Activated naive CD4-positive, alpha-beta T cell treated with anti-CD3 and anti-CD28 coated beads, Interleukin-2, amount 50 U/mL, for 24 hours (primary cell): ENCODE data around the gene CRAT.
"Not testable (repeated sequence)": the region's sequence is repeated elsewhere in the genome, so short reads cannot be mapped to it uniquely, and the experiment has no call there.

Source experiments
- H3K27ac Mint-ChIP-seq: one replicate; pipeline ENCODE4 v1.8.0; 2021; ENCODE audit warnings: mild to moderate bottlenecking, mixed read lengths
- H3K27me3 Mint-ChIP-seq: one replicate; pipeline ENCODE4 v1.8.0; 2021; ENCODE audit warnings: mixed read lengths
- H3K36me3 Mint-ChIP-seq: one replicate; pipeline ENCODE4 v1.8.0; 2021; ENCODE audit warnings: mixed read lengths
- H3K4me1 Mint-ChIP-seq: one replicate; pipeline ENCODE4 v1.8.0; 2021; ENCODE audit warnings: mixed read lengths
- H3K4me3 Mint-ChIP-seq: one replicate; pipeline ENCODE4 v1.8.0; 2021; ENCODE audit warnings: mild to moderate bottlenecking, mixed read lengths
- H3K9me3 Mint-ChIP-seq: one replicate; pipeline ENCODE4 v1.8.0; 2021; ENCODE audit warnings: mixed read lengths

The CRAT gene

DNA sequence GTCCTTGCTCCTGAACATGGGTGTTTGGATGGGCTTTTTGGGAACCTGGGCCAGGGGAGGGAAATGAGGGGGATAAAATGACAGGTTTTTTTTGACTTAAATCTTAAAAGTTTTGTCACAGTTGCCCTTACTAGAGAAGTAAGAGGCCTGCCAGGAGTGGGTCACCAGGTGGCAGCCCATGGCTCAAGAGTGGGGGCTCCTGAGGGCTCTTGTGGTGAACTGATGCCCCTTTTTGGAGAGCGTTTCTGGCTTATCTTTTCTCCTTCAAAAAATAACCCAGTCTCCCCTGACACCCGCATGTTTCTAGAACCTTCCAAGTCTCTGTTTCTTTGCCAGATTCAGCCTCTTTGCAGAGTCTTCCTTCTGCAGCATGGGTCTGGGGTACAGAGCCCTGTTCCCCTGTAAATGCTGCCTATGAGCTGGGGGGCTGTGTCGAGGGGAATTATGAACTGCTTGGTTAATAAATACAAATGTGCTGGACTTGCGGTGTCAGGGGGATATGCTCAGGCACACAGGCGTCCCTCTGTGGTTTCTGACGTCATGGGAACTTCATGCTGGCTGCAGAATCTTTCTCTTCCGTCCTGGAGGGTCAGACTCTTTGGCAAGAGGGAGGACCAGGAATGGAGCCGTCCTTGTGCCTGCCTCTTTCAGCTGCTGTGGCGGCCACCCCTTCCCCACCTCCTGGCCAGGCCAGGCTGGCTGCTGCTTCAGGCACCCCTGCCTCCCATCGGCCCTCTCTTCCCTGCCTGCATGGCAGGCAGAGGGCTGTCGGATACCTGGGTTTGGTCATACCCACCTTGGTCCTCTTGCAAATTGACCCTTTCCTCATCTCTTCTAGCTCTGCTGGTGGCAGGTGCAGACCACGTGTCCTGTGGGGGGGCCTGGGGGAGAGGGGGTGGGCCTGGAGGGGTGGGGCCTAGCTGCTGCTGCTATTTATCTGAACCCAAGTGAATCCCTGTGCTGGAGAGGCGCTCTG lies 30.8 kb upstream of the CRAT start:
- Mint-ChIP-seq H3K36me3 (no peaks in the 10 kb centered on the region), H3K27ac (peak overlapping the region; percentile 79), H3K9me3 (no peaks in the 10 kb centered on the region), H3K27me3 (no peaks in the 10 kb centered on the region), H3K4me3 (peak overlapping the region; percentile 65), H3K4me1 (peaks cover 40% of the 10 kb centered on the region)

- Mint-ChIP-seq H3K36me3 (no peaks in the 10 kb centered on the region), H3K27ac (peak overlapping the region; percentile 98)
Observed at GRCh38 chr9:129140397-129141065, 29.9 kb upstream of the CRAT start.

DNA sequence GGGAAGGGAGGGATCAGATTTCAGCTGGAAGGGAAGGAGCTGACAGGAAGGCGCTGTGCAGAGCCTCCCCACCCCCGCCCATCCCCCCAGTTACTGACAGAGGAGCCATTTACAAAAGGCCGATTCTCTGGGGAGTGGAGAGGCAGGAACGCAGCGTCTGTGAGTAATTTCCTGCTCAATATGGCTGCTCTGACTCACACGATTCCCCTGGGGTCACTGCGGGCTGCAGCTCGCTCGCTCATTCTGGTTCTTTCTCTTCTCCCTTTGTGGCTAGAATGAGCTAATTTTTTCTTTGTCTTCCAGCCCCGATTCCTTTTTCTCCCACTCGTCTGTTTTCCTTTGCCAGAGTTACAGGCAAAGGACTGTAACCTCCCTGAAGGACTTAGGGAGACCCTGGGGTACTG lies 29.4 kb upstream of the CRAT start:
- H3K9me3 Mint-ChIP-seq = no peaks in the 10 kb centered on the region
- H3K4me3 Mint-ChIP-seq = peak overlapping the region; percentile 88
- H3K27me3 Mint-ChIP-seq = no peaks in the 10 kb centered on the region
- peak overlapping the region; percentile 98 for H3K27ac Mint-ChIP-seq
- peaks cover 40% of the 10 kb centered on the region for H3K4me1 Mint-ChIP-seq
- no peaks in the 10 kb centered on the region for H3K36me3 Mint-ChIP-seq

More at GRCh38 chr9:129140397-129141065, 29.9 kb upstream of the CRAT start:
- H3K4me3 Mint-ChIP-seq = peak overlapping the region; percentile 88
- H3K27me3 Mint-ChIP-seq = no peaks in the 10 kb centered on the region
- H3K4me1 Mint-ChIP-seq = peaks cover 40% of the 10 kb centered on the region
- no peaks in the 10 kb centered on the region for H3K9me3 Mint-ChIP-seq

DNA sequence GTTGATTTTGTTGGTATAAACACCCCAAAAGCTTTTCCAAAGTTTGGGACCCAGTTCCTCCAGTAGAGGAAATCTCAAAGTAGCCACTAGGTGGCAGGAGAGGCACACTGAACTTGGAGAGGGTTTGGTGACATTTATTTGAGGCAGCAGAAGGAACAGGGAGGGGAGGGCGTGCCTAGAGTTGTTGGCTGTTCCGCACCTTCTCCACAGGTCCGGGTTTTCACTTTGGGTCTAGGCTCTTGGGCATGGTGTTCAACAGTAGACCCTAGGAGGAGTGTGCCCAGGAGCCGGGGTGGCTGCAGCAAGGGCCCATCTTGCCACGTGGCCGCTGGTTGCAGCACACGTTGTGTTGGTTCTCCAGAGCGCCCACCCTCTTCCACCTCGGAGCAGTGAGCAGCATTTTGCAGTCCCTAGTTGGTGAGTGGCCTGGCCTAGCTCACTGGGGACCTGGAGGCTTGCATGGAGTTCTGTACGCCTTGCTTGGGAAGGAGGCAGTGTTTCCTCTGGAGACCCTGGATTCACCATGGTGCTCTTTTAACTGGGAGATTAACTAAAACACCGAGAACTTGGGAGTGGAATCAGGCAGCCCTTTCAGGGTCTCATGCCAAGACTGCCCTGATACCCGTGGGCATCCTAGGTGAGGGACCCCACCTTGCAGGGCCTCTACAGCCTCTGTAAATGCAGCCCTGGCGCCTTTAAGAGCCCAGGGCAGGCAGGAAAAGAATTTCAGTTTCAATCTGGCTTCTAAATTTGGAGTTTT lies 28.8 kb upstream of the CRAT start:
- H3K27ac Mint-ChIP-seq = peak overlapping the region; percentile 98
- H3K4me1 Mint-ChIP-seq = peaks cover 40% of the 10 kb centered on the region
- H3K27me3 Mint-ChIP-seq = no peaks in the 10 kb centered on the region
- no peaks in the 10 kb centered on the region for H3K9me3 Mint-ChIP-seq
- H3K4me3 Mint-ChIP-seq = peak overlapping the region; percentile 88
- no peaks in the 10 kb centered on the region for H3K36me3 Mint-ChIP-seq

- H3K9me3 Mint-ChIP-seq = no peaks in the 10 kb centered on the region
- H3K27ac Mint-ChIP-seq = peak overlapping the region; percentile 98
- H3K27me3 Mint-ChIP-seq = no peaks in the 10 kb centered on the region
- peaks cover 2% of the 10 kb centered on the region for H3K36me3 Mint-ChIP-seq
- peaks cover 36% of the 10 kb centered on the region for H3K4me1 Mint-ChIP-seq
- peak overlapping the region; percentile 88 for H3K4me3 Mint-ChIP-seq
Observed at GRCh38 chr9:129138476-129139232, 28.1 kb upstream of the CRAT start.

DNA sequence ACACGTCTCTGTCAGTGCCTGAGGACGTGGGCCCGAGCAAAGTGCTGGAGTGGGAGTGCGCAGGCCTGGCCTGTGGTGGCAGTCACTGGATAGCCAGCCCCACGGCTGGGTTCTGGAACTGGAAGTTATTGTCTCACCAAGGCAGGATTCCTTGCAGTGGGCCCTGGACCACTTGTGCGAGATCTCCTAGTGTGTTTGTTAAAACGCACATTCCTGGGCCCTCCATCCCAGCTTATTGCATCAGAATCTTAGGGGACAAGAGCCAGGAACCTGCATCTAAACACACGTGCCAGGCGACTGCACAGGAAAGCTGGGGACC lies 27.5 kb upstream of the CRAT start:
- Mint-ChIP-seq H3K9me3 (no peaks in the 10 kb centered on the region), H3K27ac (no peak overlapping the region), H3K4me1 (peaks cover 33% of the 10 kb centered on the region), H3K27me3 (no peaks in the 10 kb centered on the region), H3K4me3 (no peak overlapping the region), H3K36me3 (peaks cover 5% of the 10 kb centered on the region)

- no peak overlapping the region for H3K27ac Mint-ChIP-seq
- peaks cover 5% of the 10 kb centered on the region for H3K36me3 Mint-ChIP-seq
- no peaks in the 10 kb centered on the region for H3K9me3 Mint-ChIP-seq
- H3K4me1 Mint-ChIP-seq = peaks cover 27% of the 10 kb centered on the region
- no peak overlapping the region for H3K4me3 Mint-ChIP-seq
- no peaks in the 10 kb centered on the region for H3K27me3 Mint-ChIP-seq
Observed at GRCh38 chr9:129137292-129138143, 26.9 kb upstream of the CRAT start.

DNA sequence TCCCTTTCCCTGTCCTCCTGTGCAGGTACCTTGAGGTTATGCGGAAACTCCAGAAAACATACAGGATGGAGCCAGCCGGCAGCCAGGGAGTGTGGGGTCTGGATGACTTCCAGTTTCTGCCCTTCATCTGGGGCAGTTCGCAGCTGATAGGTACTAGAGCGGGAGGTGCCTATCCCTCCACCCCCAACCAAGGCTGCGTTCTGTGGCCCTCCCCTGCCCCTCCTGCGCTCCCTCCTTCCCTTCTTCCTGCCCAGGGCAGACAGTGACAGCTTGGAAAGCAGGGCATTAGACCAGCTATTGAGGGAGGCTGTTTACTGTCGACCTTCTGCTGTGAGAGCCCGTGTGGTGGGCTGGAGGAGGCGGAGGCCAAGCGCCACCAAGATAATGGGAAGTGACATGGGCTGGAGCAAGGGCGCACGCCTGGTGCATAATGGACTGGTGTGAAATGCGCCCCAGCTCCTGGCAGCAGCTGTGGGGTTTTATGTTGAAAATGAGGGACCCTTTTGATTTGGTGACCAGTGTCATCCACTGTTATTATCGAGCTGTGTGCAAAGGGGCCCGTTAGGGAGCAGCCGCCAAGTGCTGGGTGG lies 25.9 kb upstream of the CRAT start:
- Mint-ChIP-seq H3K27ac (no peak overlapping the region), H3K4me3 (no peak overlapping the region), H3K36me3 (peaks cover 5% of the 10 kb centered on the region), H3K4me1 (peaks cover 28% of the 10 kb centered on the region), H3K9me3 (no peaks in the 10 kb centered on the region), H3K27me3 (no peaks in the 10 kb centered on the region)

DNA sequence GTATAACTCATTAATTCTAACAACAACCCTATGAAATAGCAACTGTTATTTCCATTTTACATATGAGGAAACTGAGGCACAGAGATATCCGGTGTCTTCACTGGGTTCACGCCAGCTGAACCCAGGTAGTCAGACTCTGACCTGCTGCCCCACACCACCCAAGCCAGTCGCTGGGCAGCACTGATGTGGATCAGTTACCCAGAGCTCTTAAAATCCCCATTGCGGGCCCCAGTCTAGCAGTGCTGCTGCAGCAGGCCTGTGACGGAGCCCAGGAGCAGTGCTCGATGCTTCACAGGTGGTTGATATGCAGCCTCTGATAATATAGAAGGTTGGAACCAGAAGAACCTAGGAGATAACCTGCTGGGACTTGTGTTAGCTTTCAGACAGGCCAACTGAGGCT lies 24.9 kb upstream of the CRAT start:
- peaks cover 9% of the 10 kb centered on the region for H3K36me3 Mint-ChIP-seq
- no peak overlapping the region for H3K27ac Mint-ChIP-seq
- H3K4me3 Mint-ChIP-seq = no peak overlapping the region
- H3K9me3 Mint-ChIP-seq = no peaks in the 10 kb centered on the region
- H3K27me3 Mint-ChIP-seq = no peaks in the 10 kb centered on the region
- peaks cover 20% of the 10 kb centered on the region for H3K4me1 Mint-ChIP-seq

GRCh38 chr9:129133082-129133481 lies 22.5 kb upstream of the CRAT start:
- Mint-ChIP-seq H3K27me3 (no peaks in the 10 kb centered on the region), H3K27ac (no peak overlapping the region), H3K4me1 (peaks cover 6% of the 10 kb centered on the region), H3K36me3 (peaks cover 9% of the 10 kb centered on the region), H3K4me3 (no peak overlapping the region), H3K9me3 (no peaks in the 10 kb centered on the region)

- H3K36me3 Mint-ChIP-seq = peaks cover 11% of the 10 kb centered on the region
- no peaks in the 10 kb centered on the region for H3K9me3 Mint-ChIP-seq
- peaks cover 6% of the 10 kb centered on the region for H3K4me1 Mint-ChIP-seq
- no peak overlapping the region for H3K27ac Mint-ChIP-seq
- H3K27me3 Mint-ChIP-seq = no peaks in the 10 kb centered on the region
- no peak overlapping the region for H3K4me3 Mint-ChIP-seq
Observed at GRCh38 chr9:129131300-129132145, 20.9 kb upstream of the CRAT start.

DNA sequence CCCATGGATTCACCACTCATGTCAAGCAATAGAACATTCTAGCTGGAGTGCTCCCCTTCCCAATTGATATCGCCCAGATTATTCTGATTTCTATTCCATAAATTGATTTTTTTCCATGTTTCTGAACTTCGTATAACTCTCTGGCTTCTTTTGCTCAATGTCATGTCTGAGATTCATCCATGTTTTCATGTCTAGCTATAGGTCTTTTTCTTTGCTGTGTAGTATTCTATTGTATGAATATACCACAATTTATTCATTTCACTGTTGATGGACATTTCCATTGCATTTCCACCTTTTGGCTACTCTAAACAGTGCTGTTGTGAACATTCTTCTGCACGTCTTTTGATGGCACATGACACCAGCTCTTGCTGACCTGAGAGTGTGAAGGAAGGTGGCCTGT lies 20.2 kb upstream of the CRAT start:
- no peaks in the 10 kb centered on the region for H3K9me3 Mint-ChIP-seq
- H3K27me3 Mint-ChIP-seq = no peaks in the 10 kb centered on the region
- H3K27ac Mint-ChIP-seq = no peak overlapping the region
- H3K4me1 Mint-ChIP-seq = peaks cover 6% of the 10 kb centered on the region
- H3K4me3 Mint-ChIP-seq = no peak overlapping the region
- peaks cover 11% of the 10 kb centered on the region for H3K36me3 Mint-ChIP-seq

DNA sequence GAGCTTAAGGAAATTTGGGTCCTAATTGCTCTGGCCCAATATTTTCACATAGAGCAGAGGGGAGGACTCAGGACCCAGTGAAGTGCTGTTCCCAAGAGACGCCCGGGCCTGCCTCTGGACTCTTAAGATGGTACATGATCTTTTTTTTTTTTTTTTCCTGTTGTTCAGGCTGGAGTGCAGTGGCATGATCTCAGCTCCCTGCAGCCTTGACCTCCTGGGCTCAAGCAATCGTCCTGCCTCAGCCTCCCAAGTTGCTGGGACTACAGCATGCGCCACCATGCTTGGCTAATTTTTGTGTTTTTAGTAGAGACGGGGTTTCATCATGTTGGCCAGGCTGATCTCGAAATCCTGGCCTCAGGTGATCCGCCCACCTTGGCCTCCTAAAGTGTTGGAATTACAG lies 19.7 kb upstream of the CRAT start:
- H3K9me3 Mint-ChIP-seq, H3K4me1 Mint-ChIP-seq, H3K27ac Mint-ChIP-seq, H3K4me3 Mint-ChIP-seq, H3K27me3 Mint-ChIP-seq: not testable (repeated sequence)
- peaks cover 11% of the 10 kb centered on the region for H3K36me3 Mint-ChIP-seq
